Stromal cell of bone marrow (primary cell): ENCODE results near the gene RIPOR2.
A peak's percentile ranks its signal among the peaks of the same experiment; 100 is the strongest.
"Not testable (repeated sequence)": the region's sequence is repeated elsewhere in the genome, so short reads cannot be mapped to it uniquely, and the experiment has no call there.

Source experiments
- DNase-seq: peaks from one replicate; pipeline ENCODE4 v3.0.0-alpha.2; 2012; ENCODE audit warnings: low read depth

Gene RIPOR2

DNA sequence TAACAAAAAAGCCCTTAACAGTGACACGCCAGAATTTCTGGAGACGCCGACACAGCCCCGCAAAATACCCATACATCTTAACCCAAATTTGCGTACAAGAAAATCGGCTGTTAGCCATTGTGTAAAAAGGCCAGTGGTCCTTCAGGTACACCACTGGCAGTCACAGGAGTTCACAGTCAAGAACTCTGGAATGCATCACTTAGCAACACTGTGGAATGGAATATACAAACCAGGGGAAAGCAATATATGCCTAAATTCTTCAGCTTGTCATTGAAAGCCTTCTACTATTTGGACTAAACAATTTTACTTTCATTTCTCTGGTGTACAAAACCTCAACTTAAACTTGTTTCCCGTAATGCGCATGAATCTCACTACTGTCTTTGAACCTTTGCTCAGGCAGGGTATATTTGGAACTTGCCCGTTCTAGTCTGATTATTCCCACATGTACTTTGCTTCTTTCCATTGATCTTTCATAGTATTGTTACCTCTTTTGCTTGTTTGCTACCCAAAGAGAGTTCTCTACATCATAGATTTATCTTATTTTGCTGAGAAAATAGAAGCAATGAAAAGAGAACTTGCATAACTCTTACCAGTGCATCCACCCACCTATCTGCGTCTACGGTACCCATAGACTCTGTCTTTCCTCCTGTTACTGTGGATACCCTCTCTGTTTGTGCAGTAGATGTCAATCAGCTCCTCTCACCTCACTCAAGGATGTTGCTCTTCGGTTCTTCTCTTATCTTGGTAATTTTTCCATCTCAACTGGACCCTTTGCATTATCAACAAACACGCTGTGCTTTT is 136.8 kb downstream of the RIPOR2 start, which contains the start of gene ARMH2:
TSS of gene ARMH2 (minus strand) at position 178 of the 801 bp plus-strand sequence. CDS start at position 118, 60 bp downstream.
- no peak for DNase-seq

DNA sequence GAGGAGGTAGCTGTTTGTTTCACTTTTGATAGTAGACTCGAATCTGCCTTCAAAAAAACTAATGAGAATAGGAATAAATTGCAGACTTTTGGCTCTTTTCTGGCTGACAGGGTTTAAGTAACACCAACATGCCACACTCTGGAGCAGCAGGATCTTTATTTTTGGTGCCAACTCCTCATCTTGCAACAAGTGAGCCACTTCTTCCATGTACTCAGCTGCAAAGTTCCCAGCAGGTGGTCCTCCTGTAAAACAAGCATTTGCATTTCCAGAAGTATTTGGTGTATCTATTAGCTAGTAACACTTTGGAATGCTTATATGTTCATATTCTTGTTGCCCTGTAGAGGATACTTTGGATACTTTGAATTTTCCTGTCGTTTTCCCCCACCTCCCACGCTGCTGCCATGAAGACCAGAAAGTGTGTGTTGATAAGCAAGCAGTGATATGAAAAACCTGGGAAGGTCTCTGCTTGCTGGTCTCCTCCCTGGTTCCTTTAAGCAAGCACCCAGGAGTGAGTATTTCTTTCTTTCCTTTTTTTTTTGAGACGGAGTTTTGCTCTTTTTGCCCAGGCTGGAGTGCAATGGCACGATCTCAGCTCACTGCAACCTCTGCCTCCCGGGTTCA is 138.1 kb downstream of the RIPOR2 start:
- DNase-seq, result no peak

DNA sequence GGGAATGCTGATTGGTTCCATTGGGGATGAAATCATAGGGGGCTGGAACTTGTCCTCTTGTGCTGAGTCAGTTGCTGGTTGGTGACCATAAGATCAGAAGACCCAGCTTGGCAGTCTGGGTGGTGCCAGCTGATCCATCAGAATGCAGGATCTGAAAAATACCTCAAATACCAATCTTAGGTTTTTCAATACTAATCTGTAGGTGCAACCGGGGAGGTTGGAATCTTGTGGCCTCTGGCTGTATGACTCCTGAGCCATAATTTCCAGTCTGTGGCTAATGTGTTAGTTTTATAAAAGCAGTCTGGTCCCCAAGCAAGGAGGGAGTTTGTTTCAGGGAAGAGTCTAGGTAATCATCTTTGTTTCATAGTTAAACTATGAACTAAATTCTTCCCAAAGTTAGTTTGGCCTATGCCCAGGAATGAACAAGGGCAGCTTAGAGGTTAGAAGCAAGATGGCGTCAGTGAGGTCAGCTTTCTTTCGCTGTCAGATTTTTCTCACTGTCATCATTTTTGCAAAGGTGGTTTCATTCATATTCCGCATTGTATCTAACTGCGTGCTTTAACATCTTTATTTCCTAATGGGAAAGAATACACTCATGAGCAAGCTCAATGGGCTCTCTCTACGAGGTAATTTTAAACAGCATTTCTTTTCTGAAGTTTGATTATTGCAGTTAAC is 139.0 kb downstream of the RIPOR2 start:
- DNase-seq, result no peak

DNA sequence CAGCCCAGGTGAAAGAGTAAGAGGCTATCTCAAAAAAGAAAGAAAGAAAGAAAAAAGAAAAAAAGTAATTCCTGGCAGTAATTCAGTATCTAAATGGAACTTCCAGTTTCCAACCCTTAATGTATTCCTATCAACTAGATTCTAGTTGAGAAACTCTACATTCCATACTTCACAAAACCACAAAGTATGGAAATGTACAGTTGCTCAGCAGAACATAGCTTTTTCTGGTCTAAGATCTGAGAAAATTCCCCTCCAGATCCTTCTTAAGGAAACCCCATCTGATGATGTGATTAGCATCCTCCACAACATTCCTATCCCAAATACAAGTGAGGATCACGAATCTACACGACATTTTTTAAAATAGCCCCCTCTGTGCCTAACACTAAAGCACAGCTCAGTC is 140.7 kb downstream of the RIPOR2 start:
- DNase-seq, result no peak

DNA sequence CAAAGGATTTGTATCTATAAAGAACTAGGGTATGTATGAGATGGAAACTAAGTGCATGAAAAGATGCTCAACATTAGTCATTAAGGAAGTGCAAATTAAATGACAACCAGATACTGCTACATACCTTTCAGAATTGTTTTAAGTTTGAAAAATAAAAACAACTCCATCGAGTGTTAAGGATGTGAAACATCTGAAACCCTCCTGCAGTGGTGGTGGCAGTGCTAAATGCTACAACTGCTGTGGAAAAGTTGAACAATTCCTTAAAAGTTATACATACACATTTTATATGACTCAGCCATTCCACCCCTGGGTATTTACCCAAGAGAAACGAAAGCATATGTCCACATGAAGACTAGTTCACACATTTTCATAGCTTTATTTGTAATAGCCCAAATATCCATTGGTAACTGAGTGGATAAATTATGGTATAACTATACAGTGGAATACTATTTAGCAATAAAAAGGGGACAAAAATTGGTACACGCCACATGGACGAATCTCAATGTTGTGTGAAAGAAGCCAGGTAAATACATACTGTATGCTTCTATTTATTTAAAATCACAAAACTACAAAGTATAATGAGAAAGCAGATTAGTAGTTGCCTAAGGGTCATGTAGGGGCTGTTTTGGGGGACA is 147.6 kb downstream of the RIPOR2 start:
- DNase-seq, result no peak

DNA sequence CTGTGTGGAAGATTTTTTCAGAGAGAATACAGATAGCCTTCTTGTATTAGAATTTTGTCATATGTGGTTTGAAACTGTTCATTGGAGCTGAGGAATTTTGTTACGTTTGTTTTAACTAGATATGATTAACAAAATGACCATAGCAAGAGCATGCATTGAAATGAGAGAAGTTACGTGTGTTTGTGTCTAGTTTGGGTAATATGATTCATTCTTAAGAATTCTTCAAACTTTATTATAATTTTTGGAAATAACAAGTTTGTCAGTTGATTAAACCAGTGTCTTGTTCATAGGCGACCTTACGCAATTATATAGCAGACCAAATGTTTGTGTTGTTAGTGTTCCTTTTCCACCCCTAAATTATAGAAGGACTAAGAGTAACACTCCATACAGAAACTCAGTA is 155.6 kb downstream of the RIPOR2 start:
- no peak for DNase-seq

DNA sequence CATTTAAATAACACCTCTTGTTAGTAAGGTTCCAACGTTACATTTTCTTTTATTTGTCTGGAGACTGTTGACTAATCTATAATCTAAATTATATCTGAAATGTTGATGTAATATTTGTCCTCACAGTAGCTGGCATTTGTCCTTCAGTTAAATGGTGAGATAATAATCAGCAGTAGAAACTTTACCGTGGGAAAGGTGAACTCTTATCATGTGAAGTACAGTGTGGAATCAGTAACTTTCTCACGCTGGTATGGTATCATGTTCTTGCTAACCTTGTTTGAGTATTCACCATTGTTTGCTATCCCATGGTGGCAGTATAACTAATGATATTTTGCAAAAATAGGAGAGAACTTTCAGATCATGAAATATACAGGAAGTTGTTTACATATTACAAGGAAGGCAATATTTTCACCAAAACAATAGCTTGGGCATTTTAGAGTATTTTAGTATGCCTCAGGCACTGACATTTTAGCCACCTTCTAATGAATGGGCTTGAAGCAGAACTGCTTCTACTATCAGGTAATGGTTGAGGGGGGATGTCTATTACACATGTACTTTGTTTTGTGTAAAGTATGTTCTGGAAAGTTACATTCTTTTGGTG is 156.2 kb downstream of the RIPOR2 start:
- no peak for DNase-seq

DNA sequence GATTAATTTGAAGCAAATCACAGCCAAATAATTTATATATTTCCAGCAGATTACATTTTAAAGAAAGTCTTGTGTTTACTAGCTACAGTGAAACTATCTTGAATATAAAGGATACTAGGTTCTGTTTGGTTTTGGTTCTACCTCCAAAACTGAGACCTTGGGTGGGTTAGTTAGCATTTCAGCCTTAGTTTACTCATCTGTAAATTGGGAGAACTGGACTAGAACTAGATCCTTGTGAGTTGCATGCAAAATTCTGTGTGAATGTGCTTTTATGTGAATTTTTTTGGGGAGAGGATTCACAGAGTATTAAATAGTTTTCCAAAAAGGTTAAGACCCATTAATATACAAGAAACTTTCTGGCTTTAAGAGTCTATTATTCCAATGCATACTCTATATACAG is 156.9 kb downstream of the RIPOR2 start:
- no peak for DNase-seq

DNA sequence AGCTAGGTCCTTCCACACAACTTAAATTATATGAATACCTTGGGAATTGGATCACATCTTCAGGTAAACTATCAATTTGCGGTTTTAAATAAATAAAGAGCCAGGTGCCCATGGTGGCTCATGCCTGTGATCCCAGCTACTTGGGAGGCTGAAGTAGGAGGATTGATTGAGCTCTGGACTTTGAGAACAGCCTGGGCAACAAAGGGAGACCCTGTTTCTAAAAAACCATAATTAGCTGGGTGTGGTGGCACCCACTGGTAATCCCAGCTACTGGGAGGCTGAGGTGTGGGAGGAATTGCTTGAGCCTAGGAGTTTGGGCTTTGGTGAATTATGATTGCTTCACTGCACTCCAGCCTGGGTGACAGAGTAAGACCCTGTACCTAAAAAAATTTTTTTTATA is 157.6 kb downstream of the RIPOR2 start:
- DNase-seq, result no peak

DNA sequence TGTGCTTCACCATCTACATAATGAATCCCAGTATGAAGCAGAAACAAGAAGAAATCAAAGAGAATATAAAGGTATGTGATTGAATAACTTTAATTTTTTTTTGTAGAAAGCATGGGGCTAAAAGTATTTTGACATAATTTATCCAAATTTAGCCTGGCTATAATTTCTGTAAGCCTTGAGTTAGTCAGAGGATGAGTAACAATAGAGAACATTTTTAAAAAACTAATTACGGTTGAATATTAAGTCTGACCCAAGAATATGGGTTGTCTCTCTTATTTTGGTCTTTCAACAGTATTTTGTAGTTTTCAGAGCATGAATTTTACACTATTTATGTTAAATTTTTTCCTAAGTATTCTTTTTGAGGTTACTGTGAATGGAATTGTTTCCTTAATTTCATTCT is 158.5 kb downstream of the RIPOR2 start:
- DNase-seq, result no peak

DNA sequence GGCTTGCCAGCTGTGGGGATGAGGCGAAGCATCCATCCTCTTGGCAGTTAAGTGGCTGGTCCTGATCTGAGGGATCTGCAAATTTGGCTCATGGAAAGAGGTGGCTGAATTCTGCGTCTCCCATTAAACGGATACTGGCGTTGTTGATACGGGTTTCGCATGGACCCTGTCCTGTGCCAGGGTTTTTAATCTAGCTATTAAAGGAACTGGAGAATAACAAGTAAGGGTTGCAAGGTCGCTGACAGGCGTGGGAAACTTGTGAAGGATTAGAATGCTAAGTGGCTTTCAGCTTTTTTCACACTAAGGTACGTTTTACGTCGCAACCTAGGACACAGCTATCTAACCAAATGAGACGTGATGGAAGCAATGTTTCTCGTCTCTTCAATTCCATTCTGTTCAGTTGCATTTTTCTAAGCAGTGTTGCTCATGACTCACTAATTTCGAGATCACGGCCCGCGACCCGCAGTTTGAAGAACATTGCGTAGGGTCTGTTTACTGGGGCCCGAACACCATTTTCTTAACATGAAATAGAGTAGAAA is 160.2 kb downstream of the RIPOR2 start:
- DNase-seq, result no peak

DNA sequence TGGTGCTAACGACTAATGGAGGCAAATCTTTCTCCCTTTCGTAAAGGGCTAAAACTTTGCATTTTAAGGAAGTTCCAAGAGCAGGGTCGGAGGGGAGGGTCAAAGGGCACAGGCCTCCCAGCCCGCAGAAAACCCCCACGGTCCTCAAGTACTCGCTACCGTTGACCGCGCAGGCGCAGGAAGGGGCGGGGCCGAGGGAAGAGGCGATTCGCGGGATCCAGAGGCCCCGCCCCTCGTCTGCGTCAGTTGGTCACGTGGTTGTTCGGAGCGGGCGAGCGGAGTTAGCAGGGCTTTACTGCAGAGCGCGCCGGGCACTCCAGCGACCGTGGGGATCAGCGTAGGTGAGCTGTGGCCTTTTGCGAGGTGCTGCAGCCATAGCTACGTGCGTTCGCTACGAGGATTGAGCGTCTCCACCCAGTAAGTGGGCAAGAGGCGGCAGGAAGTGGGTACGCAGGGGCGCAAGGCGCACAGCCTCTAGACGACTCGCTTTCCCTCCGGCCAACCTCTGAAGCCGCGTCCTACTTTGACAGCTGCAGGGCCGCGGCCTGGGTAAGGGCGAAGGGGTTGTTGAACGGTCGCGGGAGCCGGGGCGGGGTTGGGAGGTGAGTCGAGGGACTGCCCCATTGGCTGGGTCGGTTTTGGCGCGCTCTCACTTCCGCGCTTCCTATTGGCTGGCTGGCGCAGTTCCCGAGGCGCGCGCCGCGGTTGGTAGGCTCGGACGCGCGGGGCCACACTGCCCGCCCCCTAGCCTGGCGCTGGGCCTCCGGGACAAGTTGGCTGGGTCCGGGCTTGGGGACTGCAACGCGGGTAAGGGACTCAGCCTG is 160.9 kb downstream of the RIPOR2 start, which contains the start of gene GMNN:
TSS of gene GMNN (plus strand) at position 242 of the 824 bp plus-strand sequence. CDS start 2,310 bp downstream, outside the sequence.
- DNase-seq, result peak; percentile 88

DNA sequence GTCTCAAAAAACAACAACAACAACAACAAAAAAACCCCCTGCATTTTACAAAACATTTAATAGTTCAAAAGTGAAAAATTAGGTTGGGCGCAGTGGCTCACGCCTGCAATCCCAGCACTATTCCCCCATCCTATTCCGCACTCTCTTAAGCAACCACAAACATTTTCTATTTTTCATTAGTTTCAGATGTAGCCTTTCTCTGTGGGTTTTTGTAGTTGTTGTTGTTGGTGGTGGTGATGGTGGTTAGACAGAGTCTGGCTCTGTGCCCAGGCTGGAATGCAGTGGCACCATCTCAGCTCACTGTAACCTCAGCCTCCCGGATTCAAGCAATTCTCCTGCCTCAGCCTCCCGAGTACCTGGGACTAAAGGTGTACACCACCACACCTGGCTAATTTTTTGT is 167.4 kb downstream of the RIPOR2 start:
- DNase-seq, result peak; percentile 9

DNA sequence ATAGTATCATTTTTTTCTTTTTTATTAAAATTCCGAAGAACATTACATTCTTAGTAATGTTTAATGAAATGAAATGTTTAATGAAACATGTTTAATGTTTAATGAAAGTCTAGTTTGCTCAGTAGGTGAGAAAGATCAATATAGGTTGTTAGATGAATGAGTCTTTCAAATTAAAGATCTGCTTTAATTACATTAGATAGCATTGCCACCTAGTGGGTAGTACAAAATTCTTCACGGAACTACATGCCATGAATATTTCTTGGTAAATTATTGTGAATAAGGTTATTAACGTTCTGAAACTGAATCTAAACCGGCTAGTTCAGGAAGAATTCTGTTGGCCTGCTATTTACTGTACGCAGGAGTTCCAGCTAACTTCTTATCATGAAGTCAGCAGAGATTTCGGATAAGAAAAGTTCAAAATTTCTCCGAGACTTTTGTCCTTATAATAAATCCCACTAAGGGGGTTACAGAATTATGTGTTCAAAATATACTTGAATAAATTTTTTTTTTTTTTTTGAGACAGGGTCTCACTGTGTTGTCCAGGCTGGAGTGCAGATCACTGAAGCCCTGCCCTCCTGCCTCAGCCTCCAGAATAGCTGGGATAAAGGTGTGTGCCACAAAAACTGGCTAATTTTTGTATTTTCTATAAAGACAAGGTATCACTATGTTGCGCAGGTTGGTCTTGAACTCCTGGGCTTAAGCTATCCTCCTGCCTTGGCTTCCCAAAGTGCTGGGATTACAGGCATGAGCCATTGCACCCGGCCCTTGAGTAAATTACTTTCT is 168.9 kb downstream of the RIPOR2 start:
- DNase-seq, result peak; percentile 18

DNA sequence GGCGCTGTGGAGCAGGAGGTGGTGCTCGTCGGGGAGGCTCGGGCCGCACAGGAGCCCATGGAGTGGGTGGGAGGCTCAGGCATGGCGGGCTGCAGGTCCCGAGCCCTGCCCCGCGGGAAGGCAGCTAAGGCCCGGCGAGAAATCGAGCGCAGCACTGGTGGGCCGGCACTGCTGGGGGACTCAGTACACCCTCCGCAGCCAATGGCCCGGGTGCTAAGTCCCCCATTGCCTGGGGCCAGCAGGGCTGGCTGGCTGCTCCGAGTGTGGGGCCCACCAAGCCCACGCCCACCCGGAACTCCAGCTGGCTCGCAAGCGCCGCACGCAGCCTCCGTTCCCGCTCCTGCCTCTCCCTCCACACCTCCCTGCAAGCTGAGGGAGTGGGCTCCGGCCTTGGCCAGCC is 169.8 kb downstream of the RIPOR2 start:
- not testable (repeated sequence) for DNase-seq

DNA sequence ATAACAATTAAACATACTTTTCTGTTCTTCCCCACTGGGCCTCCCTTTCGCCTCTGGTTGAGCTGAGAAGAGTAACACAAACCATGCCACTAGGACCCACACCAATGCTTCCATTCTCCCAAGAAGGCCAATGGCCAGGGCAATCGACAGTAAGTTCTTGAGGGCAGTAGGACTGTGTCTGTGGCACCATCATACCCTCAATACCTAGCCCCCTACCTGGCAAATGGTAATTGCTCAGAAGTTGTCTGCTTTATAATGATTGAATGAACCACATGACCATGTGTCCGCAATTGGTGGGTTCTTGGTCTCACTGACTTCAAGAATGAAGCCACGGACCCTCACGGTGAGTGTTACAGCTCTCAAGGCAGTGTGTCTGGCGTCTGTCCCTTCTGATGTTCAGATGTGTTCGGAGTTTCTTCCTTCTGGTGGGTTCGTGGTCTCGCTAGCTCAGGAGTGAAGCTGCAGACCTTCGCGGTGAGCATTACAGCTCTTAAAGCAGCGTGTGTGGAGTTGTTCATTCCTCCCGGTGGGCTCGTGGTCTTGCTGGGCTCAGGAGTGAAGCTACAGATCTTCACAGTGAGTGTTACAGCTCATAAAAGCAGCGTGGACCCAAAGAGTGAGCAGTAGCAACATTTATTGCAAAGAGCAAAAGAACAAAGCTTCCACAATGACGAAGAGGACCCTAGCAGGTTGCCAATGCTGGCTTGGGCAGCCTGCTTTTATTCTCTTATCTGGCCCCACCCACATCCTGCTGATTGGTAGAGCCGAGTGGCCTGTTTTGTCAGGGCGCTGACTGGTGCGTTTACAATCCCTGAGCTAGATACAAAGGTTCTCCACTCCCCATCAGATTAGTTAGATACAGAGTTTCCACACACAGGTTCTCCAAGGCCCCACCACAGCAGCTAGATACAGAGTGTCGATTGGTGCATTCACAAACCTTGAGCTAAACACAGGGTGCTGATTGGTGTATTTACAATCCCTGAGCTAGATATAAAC is 170.6 kb downstream of the RIPOR2 start:
- not testable (repeated sequence) for DNase-seq

DNA sequence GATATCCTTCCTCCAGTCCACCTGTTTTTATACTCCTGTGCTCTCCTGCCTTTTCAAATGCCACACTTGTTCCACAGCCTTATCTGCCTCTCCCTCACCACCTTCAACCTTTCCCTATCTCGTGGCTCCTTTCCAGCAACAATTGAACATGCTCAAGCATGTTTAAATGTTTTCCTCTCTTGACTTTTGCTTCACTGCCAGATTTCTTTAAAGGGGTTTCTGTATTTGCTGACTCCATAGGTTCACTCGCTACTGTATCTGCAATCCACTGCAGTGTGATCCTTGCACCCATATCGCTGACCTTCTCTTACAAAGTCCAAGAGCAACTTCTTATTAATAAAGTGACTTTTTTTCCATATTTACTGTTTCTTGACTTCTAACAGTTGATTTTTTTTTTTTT is 172.2 kb downstream of the RIPOR2 start:
- DNase-seq, result no peak

DNA sequence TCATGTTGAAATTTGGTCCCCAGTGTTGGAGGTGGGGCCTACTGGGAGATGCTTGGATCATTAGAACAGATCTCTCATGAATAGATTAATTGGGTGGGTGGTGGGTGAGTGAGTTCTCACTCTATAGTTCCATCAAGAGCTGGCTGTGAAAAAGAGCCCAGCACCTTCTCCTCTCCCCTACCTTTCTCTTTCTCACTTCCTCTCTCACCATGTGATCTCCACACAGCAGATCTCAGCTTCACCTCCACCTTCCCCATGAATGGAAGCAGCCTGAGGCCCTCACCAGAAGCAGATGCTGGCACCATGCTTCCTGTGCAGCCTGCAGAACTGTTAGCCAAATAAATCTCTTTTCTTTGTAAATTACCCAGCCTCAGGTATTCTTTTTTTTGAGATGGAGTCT is 173.9 kb downstream of the RIPOR2 start:
- no peak for DNase-seq
